Progenitor cell of endocrine pancreas (in vitro differentiated cells): ENCODE measurements around the gene PIMREG. TPM values are rescaled to one million over a fixed set of nuclear protein-coding genes. Genes with fewer than 3 reads are reported as not detected.

Experiments used
- DNase-seq: peaks from one replicate; pipeline ENCODE4 v3.0.0; 2021; ENCODE audit warnings: low spot score; ENCODE audit not compliant: unreplicated experiment
- H3K27ac Mint-ChIP-seq: 2 replicates; pipeline ENCODE4 v1.8.0; 2021; ENCODE audit warnings: mild to moderate bottlenecking, moderate library complexity, mixed read lengths
- H3K27me3 Mint-ChIP-seq: 2 replicates; pipeline ENCODE4 v1.8.0; 2021; ENCODE audit warnings: mixed read lengths
- H3K36me3 Mint-ChIP-seq: 2 replicates; pipeline ENCODE4 v1.8.0; 2022; ENCODE audit warnings: mixed read lengths; ENCODE audit not compliant: insufficient read depth
- H3K4me1 Mint-ChIP-seq: 2 replicates; pipeline ENCODE4 v1.8.0; 2021; ENCODE audit warnings: low read depth, mixed read lengths
- H3K4me3 Mint-ChIP-seq: 2 replicates; pipeline ENCODE4 v1.8.0; 2021; ENCODE audit warnings: low read depth, mild to moderate bottlenecking, moderate library complexity, mixed read lengths
- H3K9me3 Mint-ChIP-seq: 2 replicates; pipeline ENCODE4 v1.8.0; 2021; ENCODE audit warnings: low read depth, mixed read lengths
- total RNA-seq: library from RNA; stranded (reverse); gene quantifications from 2 replicates; pipeline ENCODE4 v1.2.1, GENCODE V29; 2021
- TF ChIP-seq, protein P1 (sequence below): fragments of 200-600 bp; sonication (generic); IDR thresholded peaks from one replicate; pipeline ENCODE4 v1.5.0; 2021; ENCODE audit warnings: antibody characterized with exemption, mild to moderate bottlenecking; ENCODE audit not compliant: unreplicated experiment

The PIMREG gene
- total RNA-seq, 1 donor from 2014 or later: 13.8 TPM

DNA sequence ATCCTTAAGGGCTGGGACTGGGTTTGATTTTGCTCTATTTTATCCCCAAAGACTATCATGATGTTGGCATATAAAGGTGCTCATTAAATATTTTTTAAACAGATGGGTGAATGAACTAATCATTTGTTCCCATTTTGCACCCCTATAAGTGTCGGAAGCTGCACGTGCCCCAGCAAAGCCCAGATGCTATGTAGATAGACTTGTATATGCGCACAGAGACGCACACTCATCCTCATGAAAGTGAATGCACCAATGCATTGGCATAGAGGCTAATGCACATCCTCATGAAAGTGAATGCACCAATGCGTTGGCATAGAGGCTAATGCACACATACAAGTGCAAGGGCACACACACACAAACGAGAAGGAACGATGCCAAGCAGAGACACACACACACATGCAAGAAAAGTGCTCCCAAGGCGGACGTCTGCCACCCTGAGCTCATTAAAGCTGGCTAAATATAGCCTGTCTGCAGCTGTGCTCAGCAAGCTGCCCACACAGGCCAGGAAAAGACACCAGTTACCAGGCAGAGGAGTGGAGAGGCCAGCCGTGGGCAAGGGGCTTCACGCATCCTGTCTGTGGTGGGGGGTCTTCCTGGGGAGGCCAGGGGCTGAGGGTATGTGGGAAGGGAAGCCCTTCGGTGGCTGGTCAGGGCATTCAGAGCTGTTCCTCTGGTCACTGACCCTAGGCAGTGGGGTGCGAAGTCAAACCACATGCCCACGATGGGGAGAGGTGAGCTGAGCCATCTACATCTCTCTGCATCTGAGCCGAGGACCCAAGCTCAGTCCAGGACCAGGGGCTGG, 52.6 kb downstream of the PIMREG start:
- Mint-ChIP-seq H3K36me3 (no peaks in the 10 kb centered on the region), H3K4me3 (no peak overlapping the region), H3K9me3 (no peaks in the 10 kb centered on the region), H3K27ac (no peak overlapping the region), H3K4me1 (peaks cover 5% of the 10 kb centered on the region), H3K27me3 (peaks cover 38% of the 10 kb centered on the region)
- TF ChIP-seq, protein P1, sequence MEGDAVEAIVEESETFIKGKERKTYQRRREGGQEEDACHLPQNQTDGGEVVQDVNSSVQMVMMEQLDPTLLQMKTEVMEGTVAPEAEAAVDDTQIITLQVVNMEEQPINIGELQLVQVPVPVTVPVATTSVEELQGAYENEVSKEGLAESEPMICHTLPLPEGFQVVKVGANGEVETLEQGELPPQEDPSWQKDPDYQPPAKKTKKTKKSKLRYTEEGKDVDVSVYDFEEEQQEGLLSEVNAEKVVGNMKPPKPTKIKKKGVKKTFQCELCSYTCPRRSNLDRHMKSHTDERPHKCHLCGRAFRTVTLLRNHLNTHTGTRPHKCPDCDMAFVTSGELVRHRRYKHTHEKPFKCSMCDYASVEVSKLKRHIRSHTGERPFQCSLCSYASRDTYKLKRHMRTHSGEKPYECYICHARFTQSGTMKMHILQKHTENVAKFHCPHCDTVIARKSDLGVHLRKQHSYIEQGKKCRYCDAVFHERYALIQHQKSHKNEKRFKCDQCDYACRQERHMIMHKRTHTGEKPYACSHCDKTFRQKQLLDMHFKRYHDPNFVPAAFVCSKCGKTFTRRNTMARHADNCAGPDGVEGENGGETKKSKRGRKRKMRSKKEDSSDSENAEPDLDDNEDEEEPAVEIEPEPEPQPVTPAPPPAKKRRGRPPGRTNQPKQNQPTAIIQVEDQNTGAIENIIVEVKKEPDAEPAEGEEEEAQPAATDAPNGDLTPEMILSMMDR: no peak
- DNase-seq: no peak

DNA sequence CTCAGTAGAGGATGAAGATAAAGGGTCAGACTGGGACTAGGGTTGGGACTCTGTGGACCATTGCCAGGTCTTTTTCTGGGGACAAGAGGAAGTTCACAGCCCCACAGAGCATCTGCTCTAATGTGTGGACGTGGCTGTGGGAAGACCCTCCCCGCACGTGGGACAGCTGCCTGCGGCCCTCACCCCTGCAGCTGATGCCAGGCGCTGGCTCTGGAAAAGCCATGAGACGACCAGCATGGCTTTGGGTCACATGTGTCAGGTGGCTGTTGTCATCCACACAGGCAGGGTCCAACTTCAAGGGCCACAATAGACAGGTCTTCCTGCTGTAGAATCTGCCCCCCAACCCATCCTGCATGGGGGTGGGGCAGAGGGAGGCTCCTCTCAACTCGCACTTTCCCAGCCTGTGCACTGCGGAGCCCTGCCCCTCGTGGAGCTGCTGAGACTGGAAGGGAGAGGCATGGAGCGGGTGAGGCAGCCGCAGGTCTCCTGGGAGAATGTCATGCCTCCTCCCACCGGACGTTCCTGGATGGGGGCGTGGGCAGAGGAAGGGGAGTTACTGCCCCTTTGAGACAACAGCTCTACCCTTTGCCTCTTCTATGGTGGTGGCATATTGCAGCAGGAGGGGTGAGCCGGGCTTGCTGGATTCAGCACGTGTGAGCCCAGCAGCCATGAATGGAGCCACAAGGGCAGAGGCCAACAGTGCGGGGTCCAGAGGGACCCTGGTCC, 53.4 kb downstream of the PIMREG start:
- Mint-ChIP-seq H3K27me3 (peaks cover 38% of the 10 kb centered on the region), H3K9me3 (no peaks in the 10 kb centered on the region), H3K36me3 (no peaks in the 10 kb centered on the region), H3K27ac (no peak overlapping the region), H3K4me1 (peaks cover 5% of the 10 kb centered on the region), H3K4me3 (no peak overlapping the region)
- DNase-seq: no peak
- TF ChIP-seq, protein P1: no peak

DNA sequence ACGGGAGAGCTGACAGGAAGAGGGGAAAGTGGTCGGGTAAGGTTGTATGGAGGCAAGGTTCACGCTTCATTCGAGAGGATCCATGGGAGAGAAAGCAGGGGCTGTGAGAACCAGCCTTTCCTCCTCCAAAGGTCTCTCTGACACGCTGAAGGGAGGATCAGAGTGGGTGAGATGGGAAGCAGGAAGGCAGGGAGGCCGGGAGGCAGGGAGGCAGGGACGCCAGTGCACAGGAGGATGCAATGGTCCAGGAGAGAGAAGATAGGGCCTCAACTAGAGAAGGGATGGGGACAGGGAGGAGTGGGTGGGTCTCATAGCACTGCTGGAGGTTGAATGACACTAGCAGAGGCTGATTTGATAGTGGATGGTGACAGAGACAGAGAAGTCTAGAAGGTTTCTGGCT, 54.1 kb downstream of the PIMREG start:
- Mint-ChIP-seq H3K9me3 (no peaks in the 10 kb centered on the region), H3K36me3 (no peaks in the 10 kb centered on the region), H3K4me3 (no peak overlapping the region), H3K4me1 (peaks cover 5% of the 10 kb centered on the region), H3K27ac (no peak overlapping the region), H3K27me3 (peaks cover 38% of the 10 kb centered on the region)
- TF ChIP-seq, protein P1: no peak
- no peak for DNase-seq

DNA sequence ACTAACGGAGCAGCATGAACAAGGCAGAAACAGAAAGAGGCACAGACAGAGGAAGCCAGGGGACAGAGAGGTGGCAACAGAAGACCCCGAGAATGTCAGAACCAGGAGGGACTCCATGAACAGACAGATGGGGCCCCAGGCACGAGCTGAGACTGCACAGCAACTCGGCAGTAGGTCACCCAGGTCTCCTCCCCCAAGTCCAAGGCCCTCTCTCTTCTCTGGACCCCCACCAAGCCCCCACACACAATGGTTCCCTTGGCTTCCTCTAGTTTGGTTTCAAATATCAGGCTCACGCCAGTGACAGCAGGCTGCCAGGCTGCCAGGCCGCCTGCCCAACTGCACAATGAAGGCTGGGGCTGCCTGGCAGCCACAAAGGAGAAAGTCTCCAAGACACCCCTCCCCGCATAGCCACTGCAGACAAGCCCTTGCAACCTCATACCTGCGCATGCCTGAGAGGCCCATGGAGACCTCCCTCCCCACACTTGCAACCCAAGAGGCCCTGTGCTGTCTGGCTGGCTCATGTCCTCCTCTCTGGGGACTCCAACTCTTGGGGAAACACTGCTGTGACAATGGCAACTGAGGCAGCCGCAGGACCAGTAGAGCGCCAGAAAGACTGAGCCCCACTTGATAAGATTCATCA, 54.8 kb downstream of the PIMREG start:
- H3K4me1 Mint-ChIP-seq: peaks cover 5% of the 10 kb centered on the region

More for the DNA sequence above, 54.8 kb downstream of the PIMREG start:
- no peaks in the 10 kb centered on the region for H3K9me3 Mint-ChIP-seq
- DNase-seq: no peak
- TF ChIP-seq, protein P1: no peak
- H3K27ac Mint-ChIP-seq: no peak overlapping the region
- H3K27me3 Mint-ChIP-seq: peaks cover 38% of the 10 kb centered on the region
- H3K36me3 Mint-ChIP-seq: no peaks in the 10 kb centered on the region
- H3K4me3 Mint-ChIP-seq: no peak overlapping the region

Other genes with a start within 250 kb of the PIMREG start
- not detected in 2 replicates for gene AIPL1, start 9.3 kb upstream of the PIMREG start, total RNA-seq
- 2.8 and 3.3 TPM in 2 replicates for gene PITPNM3, start 112.1 kb downstream of the PIMREG start, total RNA-seq
- gene KIAA0753, start 196.3 kb downstream of the PIMREG start, total RNA-seq: 55.9 and 58.2 TPM in 2 replicates
- 104 and 105 TPM in 2 replicates for gene TXNDC17, start 196.6 kb downstream of the PIMREG start, total RNA-seq
- 17.8 and 18.2 TPM in 2 replicates for gene MED31, start 207.2 kb downstream of the PIMREG start, total RNA-seq
- 6.1 TPM in 2 replicates for gene C17orf100, start 207.3 kb downstream of the PIMREG start, total RNA-seq